CD14-positive monocyte (primary cell): ENCODE measurements around the gene STAP2. TPM values are rescaled to one million over a fixed set of nuclear protein-coding genes. Genes with fewer than 3 reads are reported as not detected.

Experiments used
- DNase-seq, 3 donors: peaks; one replicate each; pipeline ENCODE4 v3.0.0-alpha.2; 2011 to 2022
- H2AFZ ChIP-seq: 2 replicates; pipeline ENCODE4 v1.6.0; 2012; ENCODE audit warnings: mild to moderate bottlenecking, low read depth, low read length, inconsistent platforms; ENCODE audit not compliant: insufficient read depth, poor library complexity, severe bottlenecking
- H3K27ac ChIP-seq, 2 donors: 1 replicate in 1 of 2; 2 replicates in 1 of 2; pipeline ENCODE4 v1.5.1; 2012 to 2013; ENCODE audit warnings: low read length in 2 of 2, control low read depth in 1 of 2, inconsistent platforms in 1 of 2, low read depth in 1 of 2, mild to moderate bottlenecking in 1 of 2
- H3K27me3 ChIP-seq, 2 donors: one replicate each; pipeline versions ENCODE4 v1.6.0 to v1.6.1; 2011 to 2013; ENCODE audit warnings: low read length in 2 of 2; ENCODE audit not compliant: control insufficient read depth in 2 of 2, insufficient read depth in 2 of 2
- H3K36me3 ChIP-seq, 2 donors: replicated peaks in 1 of 2; 1 replicate in 1 of 2; 2 replicates in 1 of 2; pipeline versions ENCODE4 v1.5.1 to v1.6.1; 2012 to 2013; ENCODE audit warnings: low read length in 2 of 2, control low read depth in 1 of 2, inconsistent platforms in 1 of 2, mild to moderate bottlenecking in 1 of 2; ENCODE audit not compliant: insufficient read depth in 2 of 2, control insufficient read depth in 1 of 2
- H3K4me1 ChIP-seq, 2 donors: 1 replicate in 1 of 2; 2 replicates in 1 of 2; pipeline versions ENCODE4 v1.5.1 to v1.6.1; 2012 to 2013; ENCODE audit warnings: low read length in 2 of 2, control low read depth in 1 of 2, inconsistent platforms in 1 of 2, mild to moderate bottlenecking in 1 of 2, moderate library complexity in 1 of 2; ENCODE audit not compliant: insufficient read depth in 2 of 2, control insufficient read depth in 1 of 2
- H3K4me2 ChIP-seq: replicated peaks from 2 replicates; pipeline ENCODE3; 2012; ENCODE audit warnings: low read length, moderate library complexity, mild to moderate bottlenecking; ENCODE audit not compliant: poor library complexity, severe bottlenecking; ENCODE audit errors: extremely low read depth
- H3K4me3 ChIP-seq, 3 experiments: fragments of 200-600 bp in 1 of 3; sonication (generic) in 1 of 3; replicated peaks in 1 of 3; 1 replicate in 2 of 3; 2 replicates in 1 of 3; pipeline ENCODE4 v1.5.1; 2011 to 2013; ENCODE audit warnings: low read length in 3 of 3, mild to moderate bottlenecking in 3 of 3, control low read depth in 2 of 3, low read depth in 2 of 3, inconsistent platforms in 1 of 3, moderate library complexity in 1 of 3
- H3K79me2 ChIP-seq: 2 replicates; pipeline ENCODE4 v1.6.0; 2012; ENCODE audit warnings: mild to moderate bottlenecking, control low read depth, inconsistent platforms, low read length, moderate library complexity; ENCODE audit not compliant: insufficient read depth
- H3K9ac ChIP-seq: 2 replicates; pipeline ENCODE4 v1.6.0; 2017; ENCODE audit warnings: low read length, mild to moderate bottlenecking; ENCODE audit not compliant: insufficient read depth, poor library complexity, severe bottlenecking
- H3K9me3 ChIP-seq, 2 donors: replicated peaks in 1 of 2; 1 replicate in 1 of 2; 2 replicates in 1 of 2; pipeline versions ENCODE4 v1.5.1 to v1.6.1; 2012 to 2013; ENCODE audit warnings: low read length in 2 of 2, control low read depth in 1 of 2; ENCODE audit not compliant: control insufficient read depth in 1 of 2, insufficient read depth in 1 of 2
- H4K20me1 ChIP-seq: 2 replicates; pipeline ENCODE4 v1.6.0; 2012; ENCODE audit warnings: mild to moderate bottlenecking, low read length, control low read depth, moderate library complexity; ENCODE audit not compliant: insufficient read depth
- H3K27ac Mint-ChIP-seq, 7 donors: one replicate each; pipeline ENCODE4 v1.8.0; 2020; ENCODE audit warnings: mild to moderate bottlenecking in 7 of 7, mixed read lengths in 7 of 7, moderate library complexity in 6 of 7, inconsistent platforms in 2 of 7
- H3K27me3 Mint-ChIP-seq, 3 donors: one replicate each; pipeline ENCODE4 v1.8.0; 2021 to 2022; ENCODE audit warnings: low read depth in 3 of 3, mild to moderate bottlenecking in 3 of 3, mixed read lengths in 3 of 3, moderate library complexity in 3 of 3, inconsistent platforms in 1 of 3
- H3K36me3 Mint-ChIP-seq, 2 donors: one replicate each; pipeline ENCODE4 v1.8.0; 2020; ENCODE audit warnings: mixed read lengths in 2 of 2, inconsistent platforms in 1 of 2, mild to moderate bottlenecking in 1 of 2
- H3K4me1 Mint-ChIP-seq: one replicate; pipeline ENCODE4 v1.8.0; 2020; ENCODE audit warnings: mild to moderate bottlenecking, mixed read lengths
- H3K4me3 Mint-ChIP-seq, 2 donors: one replicate each; pipeline ENCODE4 v1.8.0; 2020; ENCODE audit warnings: mild to moderate bottlenecking in 2 of 2, mixed read lengths in 2 of 2, moderate library complexity in 1 of 2
- H3K9me3 Mint-ChIP-seq, 7 donors: one replicate each; pipeline ENCODE4 v1.8.0; 2020 to 2022; ENCODE audit warnings: mixed read lengths in 7 of 7, mild to moderate bottlenecking in 6 of 7, moderate library complexity in 6 of 7, inconsistent platforms in 2 of 7
- WGBS: methylation state at CpG from one replicate; pipeline ENCODE4 v1.1.5; 2013; ENCODE audit warnings: missing lambda C conversion rate; ENCODE audit not compliant: insufficient coverage; 5-methylcytosine and 5-hydroxymethylcytosine counted together
- intact Hi-C, 2 donors: fragments of 100-400 bp; cut with micrococcal nuclease; formaldehyde crosslinking; loops; one replicate each; pipeline versions ENCODE4 v1.15.0 to v1.15.1; 2023
- polyA plus RNA-seq, 3 donors: library from polyadenylated mRNA; depleted of rRNA in 1 of 3; unstranded in 2 of 3; stranded (reverse) in 1 of 3; fragments of 300-500 nt in 2 of 3; fragments of >200 nt in 1 of 3; fragmentation: Illumina TruSeq in 2 of 3; gene quantifications; 1 replicate in 2 of 3; 2 replicates in 1 of 3; pipeline ENCODE4 v1.2.3, GENCODE V29; 2012 to 2021
- TF ChIP-seq, protein P1 (sequence below): fragments of 200-600 bp; IDR thresholded peaks from one replicate; pipeline ENCODE4 v1.8.0; 2022; ENCODE audit warnings: antibody characterized with exemption, mild to moderate bottlenecking

Gene STAP2
- polyA plus RNA-seq, 3 donors: 0.11 to 0.17 TPM; not detected in 1

DNA sequence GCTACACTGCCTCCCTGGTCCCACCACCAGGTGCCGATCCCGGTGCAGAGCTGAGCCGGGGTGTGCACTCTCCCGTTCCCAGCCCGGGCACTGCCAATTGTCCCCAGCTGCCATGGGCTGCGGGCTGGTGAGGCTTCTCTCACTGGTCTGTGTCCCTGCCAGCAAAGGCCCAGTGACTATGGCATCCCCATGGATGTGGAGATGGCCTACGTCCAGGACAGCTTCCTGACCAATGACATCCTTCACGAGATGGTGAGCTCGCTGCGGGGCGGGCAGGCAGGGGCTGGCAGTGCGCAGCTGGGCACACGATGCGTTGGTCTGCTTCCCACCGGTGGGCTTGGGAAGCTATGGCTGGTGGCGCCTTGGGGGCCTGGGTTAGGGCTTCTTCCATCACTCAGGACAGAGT is 19.3 kb upstream of the STAP2 start:
- Histone ChIP-seq H3K36me3 (peaks cover 56 to 78% of the 10 kb centered on the region in 2 donors), H3K4me1 (no peaks in the 10 kb centered on the region), H3K9me3 (no peaks in the 10 kb centered on the region), H3K79me2 (no peaks in the 10 kb centered on the region), H3K4me2 (no peak overlapping the region), H2AFZ (no peak overlapping the region), H3K4me3 (no peak overlapping the region), H3K27ac (no peak overlapping the region), H4K20me1 (peaks cover 45% of the 10 kb centered on the region), H3K27me3 (no peaks in the 10 kb centered on the region), H3K9ac (no peak overlapping the region)
- Mint-ChIP-seq H3K9me3 (no peaks in the 10 kb centered on the region), H3K27ac (peak overlapping the region in 3 of 7 donors; percentile 4 to 50 (median 6)), H3K4me3 (no peak overlapping the region), H3K27me3 (peaks cover 0 to 2% (median 0%) of the 10 kb centered on the region in 3 donors), H3K4me1 (no peaks in the 10 kb centered on the region), H3K36me3 (peaks cover 28 to 76% of the 10 kb centered on the region in 2 donors)
- intact Hi-C loops: no loop called here
- TF ChIP-seq, protein P1, sequence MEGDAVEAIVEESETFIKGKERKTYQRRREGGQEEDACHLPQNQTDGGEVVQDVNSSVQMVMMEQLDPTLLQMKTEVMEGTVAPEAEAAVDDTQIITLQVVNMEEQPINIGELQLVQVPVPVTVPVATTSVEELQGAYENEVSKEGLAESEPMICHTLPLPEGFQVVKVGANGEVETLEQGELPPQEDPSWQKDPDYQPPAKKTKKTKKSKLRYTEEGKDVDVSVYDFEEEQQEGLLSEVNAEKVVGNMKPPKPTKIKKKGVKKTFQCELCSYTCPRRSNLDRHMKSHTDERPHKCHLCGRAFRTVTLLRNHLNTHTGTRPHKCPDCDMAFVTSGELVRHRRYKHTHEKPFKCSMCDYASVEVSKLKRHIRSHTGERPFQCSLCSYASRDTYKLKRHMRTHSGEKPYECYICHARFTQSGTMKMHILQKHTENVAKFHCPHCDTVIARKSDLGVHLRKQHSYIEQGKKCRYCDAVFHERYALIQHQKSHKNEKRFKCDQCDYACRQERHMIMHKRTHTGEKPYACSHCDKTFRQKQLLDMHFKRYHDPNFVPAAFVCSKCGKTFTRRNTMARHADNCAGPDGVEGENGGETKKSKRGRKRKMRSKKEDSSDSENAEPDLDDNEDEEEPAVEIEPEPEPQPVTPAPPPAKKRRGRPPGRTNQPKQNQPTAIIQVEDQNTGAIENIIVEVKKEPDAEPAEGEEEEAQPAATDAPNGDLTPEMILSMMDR: no peak
- 91% methylated on average over 12 of the region's 16 CpGs for WGBS
- DNase-seq: no peak

DNA sequence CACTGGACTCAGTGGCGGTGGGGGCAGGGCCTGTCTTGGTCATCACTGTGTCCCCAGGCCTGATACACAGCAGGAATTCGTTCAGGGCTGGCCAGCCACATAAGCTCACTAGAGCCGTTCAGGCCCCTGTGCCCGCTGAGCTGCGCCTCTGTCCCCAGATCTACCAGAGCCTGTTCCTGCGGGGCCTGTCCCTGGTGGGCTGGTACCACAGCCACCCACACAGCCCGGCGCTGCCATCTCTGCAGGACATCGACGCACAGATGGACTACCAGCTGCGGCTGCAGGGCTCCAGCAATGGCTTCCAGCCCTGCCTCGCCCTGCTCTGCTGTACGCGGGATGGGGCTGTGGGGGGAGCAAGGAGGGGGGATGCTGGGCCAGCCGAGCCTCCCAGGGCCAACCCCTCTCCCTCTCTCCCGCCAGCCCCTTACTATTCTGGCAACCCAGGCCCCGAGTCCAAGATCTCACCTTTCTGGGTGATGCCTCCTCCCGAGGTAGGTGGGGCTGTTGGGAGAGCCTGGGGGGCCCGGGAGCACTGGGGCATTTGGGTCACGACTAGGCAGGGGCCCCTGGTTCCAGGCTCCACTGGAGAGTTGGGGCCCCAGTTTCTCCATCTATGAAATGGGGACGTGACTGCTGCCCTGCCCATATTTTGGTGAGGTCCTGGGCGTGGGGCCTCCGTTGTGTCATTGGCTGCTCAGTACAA is 18.6 kb upstream of the STAP2 start:
- Histone ChIP-seq H3K27ac (no peak overlapping the region), H3K4me3 (no peak overlapping the region), H3K79me2 (no peaks in the 10 kb centered on the region), H3K9ac (no peak overlapping the region), H3K4me1 (no peaks in the 10 kb centered on the region), H3K9me3 (no peaks in the 10 kb centered on the region), H3K36me3 (peaks cover 49 to 71% of the 10 kb centered on the region in 2 donors), H4K20me1 (peaks cover 42% of the 10 kb centered on the region), H2AFZ (no peak overlapping the region), H3K4me2 (no peak overlapping the region), H3K27me3 (no peaks in the 10 kb centered on the region)
- TF ChIP-seq, protein P1: no peak
- no peak for DNase-seq
- H3K36me3 Mint-ChIP-seq: peaks cover 25 to 69% of the 10 kb centered on the region in 2 donors
- H3K9me3 Mint-ChIP-seq: no peaks in the 10 kb centered on the region
- intact Hi-C loops: no loop called here
- H3K4me1 Mint-ChIP-seq: no peaks in the 10 kb centered on the region
- peaks cover 0 to 2% (median 0%) of the 10 kb centered on the region in 3 donors for H3K27me3 Mint-ChIP-seq
- H3K27ac Mint-ChIP-seq: peak overlapping the region in 1 of 7 donors; percentile 50
- WGBS: 93% methylated on average over 14 of the region's 23 CpGs
- no peak overlapping the region for H3K4me3 Mint-ChIP-seq
